C4-2B (cell line): ENCODE measurements around the gene ZMAT5.

Source experiments
- CTCF ChIP-seq: fragments of 450-650 bp; conservative IDR thresholded peaks from 2 replicates; pipeline ENCODE4 v1.5.1; 2017; ENCODE audit warnings: mild to moderate bottlenecking
- ZFX ChIP-seq: fragments of 450-650 bp; IDR thresholded peaks from 2 replicates; pipeline ENCODE4 v1.6.1; 2017

DNA sequence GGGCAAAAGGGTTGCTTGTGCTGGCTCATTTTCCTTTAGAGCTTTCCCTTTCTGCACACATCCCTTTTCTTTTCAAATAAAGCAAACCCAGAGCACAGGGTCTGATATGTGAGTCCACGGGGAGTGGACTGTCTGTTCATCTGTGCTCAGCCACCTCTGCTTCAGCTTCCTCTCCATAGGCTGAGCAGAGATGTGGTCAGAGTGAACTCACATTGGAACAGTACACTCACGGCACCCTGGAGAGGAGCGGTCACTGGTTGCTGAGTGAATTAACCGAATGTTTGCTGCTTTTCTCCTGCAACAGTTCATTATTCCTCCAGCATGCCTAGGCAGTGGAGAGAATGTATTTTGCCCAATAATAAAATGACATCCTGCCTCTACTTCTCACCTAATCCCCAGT is 83.3 kb downstream of the ZMAT5 start:
- TF ChIP-seq CTCF = no peak
- TF ChIP-seq ZFX = no peak
